ENCODE data around the gene C8G. TPM values are rescaled to one million over a fixed set of nuclear protein-coding genes. Genes with fewer than 3 reads are reported as not detected.

The C8G gene
- total RNA-seq, 2 experiments from 2014 or later = 1.4 to 1.5 TPM

GRCh38 chr9:136975644-136976043 lies 30.6 kb downstream of the C8G start:
- no peak for ATAC-seq
- H3K36me3 Mint-ChIP-seq (ENCODE audit: low read depth) = no peaks in the 10 kb centered on the region
- DNase-seq = peak; percentile 47
- H3K27ac Mint-ChIP-seq = peak overlapping the region; percentile 60
- no peaks in the 10 kb centered on the region for H3K27me3 Mint-ChIP-seq (ENCODE audit: low read depth)
- H3K9me3 Mint-ChIP-seq (ENCODE audit: insufficient read depth) = no peaks in the 10 kb centered on the region
- POLR2A ChIA-PET = interaction anchor here (2.5 kb wide), 1 partner anchor 16 kb away, joined by 10 read pairs; no protein-coding TSS in a partner anchor
- peak overlapping the region; percentile 38 for H3K4me3 Mint-ChIP-seq
- H3K4me1 Mint-ChIP-seq (ENCODE audit: low read depth) = peaks cover 25% of the 10 kb centered on the region
- CTCF ChIA-PET = interaction anchor here (0.7 to 3.3 kb wide), 8 partner anchors 10 to 133 kb away, joined by 3 to 25 read pairs (median 4); partner anchors contain the start of genes AJM1 and FUT7

DNA sequence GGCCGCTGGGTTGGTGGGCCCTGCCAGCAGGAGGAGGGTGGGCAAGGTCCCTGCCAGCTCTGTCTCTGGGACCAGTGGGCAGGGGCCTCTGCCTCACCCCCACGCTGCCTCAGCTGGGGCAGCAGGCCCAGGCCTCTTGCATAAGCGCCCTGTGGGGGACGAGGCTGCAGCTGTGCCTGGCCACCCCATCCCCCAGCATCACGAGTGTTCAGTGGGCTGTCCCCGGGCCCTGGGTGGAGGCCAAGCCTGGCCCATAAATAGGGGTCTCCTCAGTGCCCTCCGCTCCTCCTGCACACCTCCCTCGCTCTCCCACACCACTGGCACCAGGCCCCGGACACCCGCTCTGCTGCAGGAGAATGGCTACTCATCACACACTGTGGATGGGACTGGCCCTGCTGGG lies 32.2 kb downstream of the C8G start, which contains the start of gene PTGDS:
Gene PTGDS, plus strand, starts transcription at position 282 of the 400 bp plus-strand sequence. Its CDS starts 75 bp downstream, at position 357.
- H3K27me3 Mint-ChIP-seq (ENCODE audit: low read depth) = no peaks in the 10 kb centered on the region
- H3K9me3 Mint-ChIP-seq (ENCODE audit: insufficient read depth) = no peaks in the 10 kb centered on the region
- DNase-seq = no peak
- ChIA-PET POLR2A (no interaction called here), CTCF (no interaction called here)
- H3K27ac Mint-ChIP-seq = no peak within 1 kb of the TSS
- no peak within 1 kb of the TSS for H3K4me3 Mint-ChIP-seq
- H3K36me3 Mint-ChIP-seq (ENCODE audit: low read depth) = no peaks in the 10 kb centered on the region
- H3K4me1 Mint-ChIP-seq (ENCODE audit: low read depth) = peaks cover 25% of the 10 kb centered on the region
- ATAC-seq = no peak

DNA sequence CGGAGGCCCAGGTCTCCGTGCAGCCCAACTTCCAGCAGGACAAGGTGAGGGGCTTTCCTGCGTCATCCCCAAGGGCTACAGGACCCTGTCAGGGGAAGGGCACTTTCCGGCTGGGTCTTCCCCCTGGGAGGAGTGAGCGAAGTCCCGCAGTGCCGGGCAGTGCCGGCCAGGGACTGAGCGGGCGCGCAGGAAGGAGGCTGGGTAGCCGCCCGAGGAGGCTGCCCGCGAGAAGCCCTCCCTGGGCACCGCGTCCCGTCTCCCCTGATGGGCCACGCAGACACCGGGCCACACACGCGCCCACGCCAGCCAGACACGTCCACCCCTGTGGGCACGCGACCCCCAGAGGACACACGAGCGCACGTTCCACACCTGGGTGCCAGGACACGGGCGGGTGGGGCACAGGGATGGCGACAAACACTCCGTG lies 32.6 kb downstream of the C8G start:
- Mint-ChIP-seq H3K9me3 (ENCODE audit: insufficient read depth) (no peaks in the 10 kb centered on the region), H3K4me3 (no peak overlapping the region), H3K36me3 (ENCODE audit: low read depth) (no peaks in the 10 kb centered on the region), H3K27ac (no peak overlapping the region), H3K27me3 (ENCODE audit: low read depth) (no peaks in the 10 kb centered on the region), H3K4me1 (ENCODE audit: low read depth) (peaks cover 25% of the 10 kb centered on the region)
- ATAC-seq (no peak), DNase-seq (no peak)
- POLR2A ChIA-PET = no interaction called here
- CTCF ChIA-PET = interaction anchor here (1.0 to 1.2 kb wide), 2 partner anchors 30 to 58 kb away, joined by 3 to 4 read pairs; no protein-coding TSS in a partner anchor

GRCh38 chr9:136978073-136978864 lies 33.2 kb downstream of the C8G start:
- no peak overlapping the region for H3K4me3 Mint-ChIP-seq
- H3K9me3 Mint-ChIP-seq (ENCODE audit: insufficient read depth) = no peaks in the 10 kb centered on the region
- H3K27ac Mint-ChIP-seq = no peak overlapping the region
- no peaks in the 10 kb centered on the region for H3K36me3 Mint-ChIP-seq (ENCODE audit: low read depth)
- ChIA-PET CTCF (interaction anchor here (1.0 to 1.2 kb wide), 2 partner anchors 30 to 57 kb away, joined by 3 to 4 read pairs; no protein-coding TSS in a partner anchor), POLR2A (interaction anchor here (0.8 kb wide), 1 partner anchor 14 kb away, joined by 4 read pairs; no protein-coding TSS in a partner anchor)
- ATAC-seq (peak; percentile 47), DNase-seq (peak; percentile 75)
- H3K27me3 Mint-ChIP-seq (ENCODE audit: low read depth) = no peaks in the 10 kb centered on the region
- peaks cover 25% of the 10 kb centered on the region for H3K4me1 Mint-ChIP-seq (ENCODE audit: low read depth)

DNA sequence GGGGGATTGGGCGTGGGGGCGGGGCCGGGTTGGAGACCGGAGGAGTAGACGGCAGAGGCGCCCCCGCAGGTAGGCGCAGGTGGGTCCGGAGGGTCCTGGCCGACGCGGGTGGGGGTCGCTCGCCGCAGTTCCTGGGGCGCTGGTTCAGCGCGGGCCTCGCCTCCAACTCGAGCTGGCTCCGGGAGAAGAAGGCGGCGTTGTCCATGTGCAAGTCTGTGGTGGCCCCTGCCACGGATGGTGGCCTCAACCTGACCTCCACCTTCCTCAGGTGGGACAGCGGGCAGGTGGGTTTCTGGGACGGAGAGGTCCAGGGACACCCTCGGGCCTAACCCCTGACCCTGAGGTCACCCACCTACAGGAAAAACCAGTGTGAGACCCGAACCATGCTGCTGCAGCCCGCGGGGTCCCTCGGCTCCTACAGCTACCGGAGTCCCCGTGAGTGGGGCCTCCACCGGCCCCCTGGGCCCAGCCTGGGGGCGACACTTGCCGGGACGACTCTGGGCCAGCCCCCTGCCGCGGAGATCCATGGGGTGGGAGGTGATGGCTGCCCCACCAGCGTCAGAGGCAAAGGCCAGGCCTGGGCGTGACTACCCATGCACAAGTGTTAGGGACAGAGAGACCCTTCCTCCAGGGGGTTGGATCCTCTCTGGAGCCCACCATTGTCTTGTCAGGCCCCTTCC lies 34.0 kb downstream of the C8G start:
- Mint-ChIP-seq H3K4me3 (no peak overlapping the region), H3K36me3 (ENCODE audit: low read depth) (no peaks in the 10 kb centered on the region), H3K27me3 (ENCODE audit: low read depth) (peaks cover 4% of the 10 kb centered on the region), H3K4me1 (ENCODE audit: low read depth) (peaks cover 25% of the 10 kb centered on the region), H3K27ac (no peak overlapping the region), H3K9me3 (ENCODE audit: insufficient read depth) (no peaks in the 10 kb centered on the region)
- CTCF ChIA-PET = no interaction called here
- DNase-seq (no peak), ATAC-seq (peak; percentile 14)
- POLR2A ChIA-PET = interaction anchor here (0.8 to 1.5 kb wide), 2 partner anchors 13 to 14 kb away, joined by 3 to 4 read pairs; partner anchors contain the start of gene PAXX

GRCh38 chr9:136979769-136980587 lies 34.9 kb downstream of the C8G start:
- DNase-seq = no peak
- CTCF ChIA-PET = no interaction called here
- no peaks in the 10 kb centered on the region for H3K36me3 Mint-ChIP-seq (ENCODE audit: low read depth)
- peaks cover 9% of the 10 kb centered on the region for H3K27me3 Mint-ChIP-seq (ENCODE audit: low read depth)
- POLR2A ChIA-PET = interaction anchor here (1.5 kb wide), 1 partner anchor 13 kb away, joined by 3 read pairs; the partner anchor contains the start of gene PAXX
- H3K9me3 Mint-ChIP-seq (ENCODE audit: insufficient read depth) = no peaks in the 10 kb centered on the region
- H3K4me3 Mint-ChIP-seq = no peak overlapping the region
- peaks cover 16% of the 10 kb centered on the region for H3K4me1 Mint-ChIP-seq (ENCODE audit: low read depth)
- no peak overlapping the region for H3K27ac Mint-ChIP-seq
- ATAC-seq = no peak

GRCh38 chr9:136980669-136981478 lies 35.8 kb downstream of the C8G start:
- Mint-ChIP-seq H3K27me3 (ENCODE audit: low read depth) (peaks cover 13% of the 10 kb centered on the region), H3K9me3 (ENCODE audit: insufficient read depth) (no peaks in the 10 kb centered on the region), H3K36me3 (ENCODE audit: low read depth) (no peaks in the 10 kb centered on the region), H3K4me3 (no peak overlapping the region), H3K4me1 (ENCODE audit: low read depth) (peaks cover 7% of the 10 kb centered on the region), H3K27ac (no peak overlapping the region)
- ATAC-seq (no peak), DNase-seq (no peak)
- ChIA-PET CTCF (no interaction called here), POLR2A (interaction anchor here (1.5 kb wide), 1 partner anchor 12 kb away, joined by 3 read pairs; the partner anchor contains the start of gene PAXX)

DNA sequence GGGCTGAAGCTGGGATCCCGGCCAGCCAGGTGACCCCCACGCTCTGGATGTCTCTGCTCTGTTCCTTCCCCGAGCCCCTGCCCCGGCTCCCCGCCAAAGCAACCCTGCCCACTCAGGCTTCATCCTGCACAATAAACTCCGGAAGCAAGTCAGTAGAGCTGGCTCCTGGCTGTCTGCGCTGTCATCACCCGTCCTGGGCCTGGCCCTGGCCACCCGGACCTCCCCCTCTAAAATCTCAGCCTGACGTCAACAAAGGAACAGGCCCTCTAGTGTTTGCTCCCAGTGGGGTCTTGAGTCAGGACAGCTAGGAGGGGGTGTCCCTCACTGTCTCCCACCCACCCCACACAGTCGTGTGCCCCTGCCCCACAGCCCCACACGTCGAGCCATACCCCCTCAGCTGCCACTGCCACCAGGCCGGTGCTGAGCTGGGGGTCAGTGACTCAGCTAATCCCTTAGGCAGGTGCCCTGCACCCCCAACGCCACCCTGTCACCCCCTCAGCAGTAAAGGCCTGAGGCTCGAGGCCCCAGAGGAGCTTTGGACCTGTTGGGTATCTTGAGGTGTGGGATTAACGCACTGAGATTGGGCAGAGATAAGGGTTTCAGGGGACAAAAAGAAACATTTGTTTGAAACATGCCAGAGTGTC lies 36.7 kb downstream of the C8G start:
- no peaks in the 10 kb centered on the region for H3K36me3 Mint-ChIP-seq (ENCODE audit: low read depth)
- DNase-seq (no peak), ATAC-seq (no peak)
- POLR2A ChIA-PET = interaction anchor here (1.1 kb wide), 1 partner anchor 11 kb away, joined by 6 read pairs; the partner anchor contains the start of gene PAXX
- H3K27me3 Mint-ChIP-seq (ENCODE audit: low read depth) = peaks cover 18% of the 10 kb centered on the region
- H3K9me3 Mint-ChIP-seq (ENCODE audit: insufficient read depth) = no peaks in the 10 kb centered on the region
- H3K4me3 Mint-ChIP-seq = no peak overlapping the region
- H3K27ac Mint-ChIP-seq = no peak overlapping the region
- CTCF ChIA-PET = no interaction called here
- peaks cover 2% of the 10 kb centered on the region for H3K4me1 Mint-ChIP-seq (ENCODE audit: low read depth)

DNA sequence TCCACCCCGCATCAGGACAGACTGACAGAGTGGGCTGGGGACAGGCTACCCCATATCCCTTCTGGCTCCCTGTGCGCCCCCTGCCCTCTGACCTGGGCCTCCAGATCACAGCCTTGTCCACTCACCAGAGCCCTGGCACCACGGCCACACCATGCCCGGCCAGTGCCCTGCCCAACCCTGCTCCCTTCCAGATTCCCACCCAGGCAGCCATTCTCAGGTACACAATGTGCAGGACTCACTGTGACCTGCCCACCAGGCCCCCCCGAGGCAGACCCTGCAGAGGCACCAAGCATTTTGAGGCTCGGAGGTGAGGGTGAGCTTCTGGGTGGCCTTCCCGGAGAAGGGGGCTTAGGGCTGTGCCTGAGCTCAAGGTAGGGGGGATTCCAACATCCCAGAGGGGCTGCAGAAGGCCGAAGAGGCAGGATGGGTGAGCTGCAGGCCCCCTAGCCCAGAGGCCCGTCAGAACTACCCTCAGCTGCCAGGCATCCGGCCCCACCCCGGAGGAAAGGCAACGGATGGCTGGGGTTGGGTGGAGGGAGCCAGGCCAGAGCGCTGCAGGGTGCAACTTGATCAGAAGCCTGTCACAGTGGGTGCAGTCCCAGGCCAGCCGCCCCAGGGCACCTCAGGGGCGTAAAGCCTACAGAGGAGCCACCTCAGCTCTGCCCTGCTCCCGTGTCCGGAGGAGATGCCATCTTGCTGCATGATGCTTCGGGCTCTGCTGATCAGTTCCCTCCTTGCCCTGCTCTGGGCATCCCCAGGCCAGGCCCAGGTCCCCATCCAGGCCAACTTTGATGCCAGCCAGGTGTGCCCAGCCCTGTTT lies 37.4 kb downstream of the C8G start, which contains the start of gene LCNL1:
Gene LCNL1, plus strand, starts transcription at position 762 of the 820 bp plus-strand sequence. CDS start 594 bp downstream, outside the sequence.
- Mint-ChIP-seq H3K4me3 (no peak within 1 kb of the TSS), H3K27ac (no peak within 1 kb of the TSS), H3K36me3 (ENCODE audit: low read depth) (no peaks in the 10 kb centered on the region), H3K27me3 (ENCODE audit: low read depth) (peaks cover 20% of the 10 kb centered on the region), H3K9me3 (ENCODE audit: insufficient read depth) (no peaks in the 10 kb centered on the region), H3K4me1 (ENCODE audit: low read depth) (peaks cover 1% of the 10 kb centered on the region)
- no peak for DNase-seq
- no peak for ATAC-seq
- ChIA-PET POLR2A (interaction anchor here (1.1 kb wide), 1 partner anchor 10 kb away, joined by 6 read pairs; the partner anchor contains the start of gene PAXX), CTCF (no interaction called here)

GRCh38 chr9:136983167-136983566 lies 38.1 kb downstream of the C8G start:
- H3K9me3 Mint-ChIP-seq (ENCODE audit: insufficient read depth) = no peaks in the 10 kb centered on the region
- ChIA-PET CTCF (no interaction called here), POLR2A (no interaction called here)
- no peaks in the 10 kb centered on the region for H3K36me3 Mint-ChIP-seq (ENCODE audit: low read depth)
- no peak overlapping the region for H3K27ac Mint-ChIP-seq
- no peak overlapping the region for H3K4me3 Mint-ChIP-seq
- ATAC-seq (no peak), DNase-seq (no peak)
- peaks cover 25% of the 10 kb centered on the region for H3K27me3 Mint-ChIP-seq (ENCODE audit: low read depth)
- no peaks in the 10 kb centered on the region for H3K4me1 Mint-ChIP-seq (ENCODE audit: low read depth)
